GM12878 (cell line): ENCODE data around the gene RGCC. TPM values are rescaled to one million over a fixed set of nuclear protein-coding genes. Genes with fewer than 3 reads are reported as not detected.
A peak's percentile ranks its signal among the peaks of the same experiment; 100 is the strongest.

Source experiments
- BCL11A ChIP-seq: IDR thresholded peaks from 2 replicates; pipeline ENCODE4 v1.6.1; 2011; ENCODE audit warnings: low read depth, low read length
- CREM ChIP-seq: IDR thresholded peaks from 2 replicates; pipeline ENCODE4 v1.6.1; 2014; ENCODE audit warnings: antibody characterized with exemption, low read depth
- DPF2 ChIP-seq: fragments of 450-650 bp; IDR thresholded peaks from 2 replicates; pipeline ENCODE4 v1.6.1; 2017; ENCODE audit warnings: mild to moderate bottlenecking
- EED ChIP-seq: sonication (generic); IDR thresholded peaks from 2 replicates; pipeline ENCODE4 v1.6.1; 2016; ENCODE audit warnings: antibody characterized with exemption, low read depth
- FOS ChIP-seq: IDR thresholded peaks from 3 replicates; pipeline ENCODE4 v1.6.1; 2011; ENCODE audit warnings: borderline replicate concordance; ENCODE audit not compliant: insufficient read length; ENCODE audit errors: extremely low read depth
- FOXK2 ChIP-seq: fragments of 450-650 bp; IDR thresholded peaks from 2 replicates; pipeline ENCODE4 v1.6.1; 2017; ENCODE audit warnings: mild to moderate bottlenecking, moderate library complexity
- GATAD2B ChIP-seq: fragments of 450-650 bp; conservative IDR thresholded peaks from 2 replicates; pipeline ENCODE4 v1.6.1; 2017; ENCODE audit warnings: low read depth, mild to moderate bottlenecking, moderate library complexity
- IKZF1 ChIP-seq: fragments of 450-650 bp; conservative IDR thresholded peaks from 2 replicates; pipeline ENCODE4 v1.6.1; 2017; ENCODE audit warnings: antibody characterized with exemption, mild to moderate bottlenecking
- JUNB ChIP-seq: IDR thresholded peaks from 2 replicates; pipeline ENCODE4 v1.6.1; 2016; ENCODE audit warnings: antibody characterized with exemption, mild to moderate bottlenecking
- MTA2 ChIP-seq: fragments of 450-650 bp; IDR thresholded peaks from 2 replicates; pipeline ENCODE4 v1.6.1; 2016; ENCODE audit warnings: low read depth, mild to moderate bottlenecking, moderate library complexity
- MXI1 ChIP-seq: fragments of 150-350 bp; IDR thresholded peaks from 2 replicates; pipeline ENCODE4 v1.6.1; 2011; ENCODE audit warnings: low read depth, mild to moderate bottlenecking, inconsistent platforms, low read length, improper control_type of control experiment
- NBN ChIP-seq: fragments of 450-650 bp; IDR thresholded peaks from 2 replicates; pipeline ENCODE4 v1.6.1; 2016
- PAX5 ChIP-seq: IDR thresholded peaks from 2 replicates; pipeline ENCODE4 v1.6.1; 2011; ENCODE audit warnings: low read depth, low read length, borderline replicate concordance
- PKNOX1 ChIP-seq: fragments of 450-650 bp; IDR thresholded peaks from 2 replicates; pipeline ENCODE4 v1.6.1; 2016; ENCODE audit warnings: mild to moderate bottlenecking
- POLR2AphosphoS2 ChIP-seq: IDR thresholded peaks from 2 replicates; pipeline ENCODE4 v1.6.1; 2011; ENCODE audit warnings: low read depth, mild to moderate bottlenecking, low read length, improper control_type of control experiment, moderate library complexity
- PRDM15 ChIP-seq: fragments of 450-650 bp; formaldehyde crosslinking; IDR thresholded peaks from 2 replicates; pipeline ENCODE4 v1.4.0; 2020; ENCODE audit warnings: mild to moderate bottlenecking, moderate library complexity
- RAD21 ChIP-seq: IDR thresholded peaks from 2 replicates; pipeline ENCODE4 v1.6.1; 2011; ENCODE audit warnings: mild to moderate bottlenecking, low read depth, low read length, moderate library complexity; ENCODE audit not compliant: insufficient read depth
- SMAD5 ChIP-seq: IDR thresholded peaks from 2 replicates; pipeline ENCODE4 v1.6.1; 2016; ENCODE audit warnings: antibody characterized with exemption, low read depth
- TARDBP ChIP-seq: IDR thresholded peaks from 2 replicates; pipeline ENCODE4 v1.6.1; 2016; ENCODE audit warnings: borderline replicate concordance
- WRNIP1 ChIP-seq: IDR thresholded peaks from 2 replicates; pipeline ENCODE4 v1.6.1; 2011; ENCODE audit warnings: low read depth, low read length, improper control_type of control experiment, borderline replicate concordance
- polyA plus RNA-seq, 11 experiments: library from polyadenylated mRNA; depleted of rRNA in 4 of 11; unstranded in 6 of 11; stranded (reverse) in 5 of 11; fragments of >200 nt; fragmentation: Nextera tagmentation in 4 of 11; fragmentation: Illumina TruSeq in 1 of 11; extraction: Ambion mirVana in 4 of 11; extraction: Trizol in 1 of 11; gene quantifications; 1 replicate in 1 of 11; 2 replicates in 10 of 11; pipeline versions ENCODE4 v1.2.1 to v1.2.3, GENCODE V29; 2011 to 2016; ENCODE audit warnings: inconsistent platforms in 2 of 11, missing spikeins in 2 of 11, low read depth in 1 of 11
- total RNA-seq, 4 experiments: library from RNA; depleted of rRNA in 3 of 4; stranded (reverse); fragments of >200 nt in 3 of 4; fragmentation: Illumina TruSeq in 1 of 4; extraction: Trizol in 1 of 4; gene quantifications; 2 replicates each; pipeline versions ENCODE4 v1.2.1 to v1.2.3, GENCODE V29; 2013 to 2021
- TF ChIP-seq, protein P1 (sequence below): fragments of 450-650 bp; IDR thresholded peaks from 2 replicates; pipeline ENCODE4 v1.6.1; 2017; ENCODE audit warnings: mild to moderate bottlenecking, low read depth, inconsistent platforms; ENCODE audit not compliant: poor library complexity, severe bottlenecking
- TF ChIP-seq, protein P2 (sequence below): IDR thresholded peaks from 2 replicates; pipeline ENCODE4 v1.6.1; 2012; ENCODE audit warnings: mild to moderate bottlenecking, low read depth, low read length

RGCC gene
- total and polyA plus RNA-seq, 10 of the 15 experiments (the other 5 are each of a cell fraction or from before 2014, with no cell fraction given), result 0.41 to 19.4 (median 9.9) TPM

DNA sequence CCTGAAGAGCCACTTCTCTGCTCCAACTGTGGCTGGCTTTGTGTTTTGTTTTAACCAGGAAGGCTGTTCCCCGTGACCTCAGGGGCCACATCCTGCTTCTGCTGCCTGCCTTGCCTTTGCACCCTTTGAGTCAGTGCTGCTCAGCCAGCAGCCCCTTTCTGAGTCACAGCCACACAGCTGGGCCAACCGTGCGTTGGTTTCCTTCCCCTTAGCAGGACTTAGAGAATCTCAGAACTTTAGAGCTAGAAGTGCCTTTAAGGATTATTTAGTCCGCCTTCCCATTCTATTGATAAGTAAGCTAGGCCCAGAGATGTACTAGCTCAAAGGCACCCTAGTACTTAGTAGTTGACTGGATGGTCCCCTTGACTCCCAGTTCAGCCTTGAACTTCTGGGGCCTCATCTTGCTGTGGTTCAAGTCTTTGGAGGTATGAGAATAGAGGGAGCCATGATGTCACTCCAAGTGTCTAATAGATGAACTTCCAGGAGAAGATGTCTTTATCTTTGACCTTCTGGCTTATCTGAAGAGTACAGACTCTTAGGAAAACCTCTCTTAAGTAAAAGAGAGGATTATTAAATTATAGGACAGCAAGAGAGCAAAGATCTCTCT, 8.0 kb downstream of the RGCC start (continued):
- TF ChIP-seq EED (peak; percentile 97), SMAD5 (no peak), FOS (no peak), FOXK2 (no peak), RAD21 (0 out of 2 replicates have a peak, but pooled peaks have one; percentile 21), PAX5 (peak; percentile 91; the same call in 1 of the 2 replicates), GATAD2B (no peak; the same call in 1 of the 2 replicates), JUNB (peak; percentile 90), DPF2 (peak; percentile 64), MTA2 (peak; percentile 55; the same call in 1 of the 2 replicates), POLR2AphosphoS2 (no peak), BCL11A (peak; percentile 85), CREM (peak; percentile 88), NBN (0 out of 2 replicates have a peak, but pooled peaks have one; percentile 18), TARDBP (no peak), PRDM15 (CRISPR knock-in tag) (no peak), PKNOX1 (no peak), IKZF1 (peak; percentile 76), WRNIP1 (no peak), MXI1 (no peak)
- TF ChIP-seq, protein P1, sequence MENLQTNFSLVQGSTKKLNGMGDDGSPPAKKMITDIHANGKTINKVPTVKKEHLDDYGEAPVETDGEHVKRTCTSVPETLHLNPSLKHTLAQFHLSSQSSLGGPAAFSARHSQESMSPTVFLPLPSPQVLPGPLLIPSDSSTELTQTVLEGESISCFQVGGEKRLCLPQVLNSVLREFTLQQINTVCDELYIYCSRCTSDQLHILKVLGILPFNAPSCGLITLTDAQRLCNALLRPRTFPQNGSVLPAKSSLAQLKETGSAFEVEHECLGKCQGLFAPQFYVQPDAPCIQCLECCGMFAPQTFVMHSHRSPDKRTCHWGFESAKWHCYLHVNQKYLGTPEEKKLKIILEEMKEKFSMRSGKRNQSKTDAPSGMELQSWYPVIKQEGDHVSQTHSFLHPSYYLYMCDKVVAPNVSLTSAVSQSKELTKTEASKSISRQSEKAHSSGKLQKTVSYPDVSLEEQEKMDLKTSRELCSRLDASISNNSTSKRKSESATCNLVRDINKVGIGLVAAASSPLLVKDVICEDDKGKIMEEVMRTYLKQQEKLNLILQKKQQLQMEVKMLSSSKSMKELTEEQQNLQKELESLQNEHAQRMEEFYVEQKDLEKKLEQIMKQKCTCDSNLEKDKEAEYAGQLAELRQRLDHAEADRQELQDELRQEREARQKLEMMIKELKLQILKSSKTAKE, result no peak
- TF ChIP-seq, protein P2, sequence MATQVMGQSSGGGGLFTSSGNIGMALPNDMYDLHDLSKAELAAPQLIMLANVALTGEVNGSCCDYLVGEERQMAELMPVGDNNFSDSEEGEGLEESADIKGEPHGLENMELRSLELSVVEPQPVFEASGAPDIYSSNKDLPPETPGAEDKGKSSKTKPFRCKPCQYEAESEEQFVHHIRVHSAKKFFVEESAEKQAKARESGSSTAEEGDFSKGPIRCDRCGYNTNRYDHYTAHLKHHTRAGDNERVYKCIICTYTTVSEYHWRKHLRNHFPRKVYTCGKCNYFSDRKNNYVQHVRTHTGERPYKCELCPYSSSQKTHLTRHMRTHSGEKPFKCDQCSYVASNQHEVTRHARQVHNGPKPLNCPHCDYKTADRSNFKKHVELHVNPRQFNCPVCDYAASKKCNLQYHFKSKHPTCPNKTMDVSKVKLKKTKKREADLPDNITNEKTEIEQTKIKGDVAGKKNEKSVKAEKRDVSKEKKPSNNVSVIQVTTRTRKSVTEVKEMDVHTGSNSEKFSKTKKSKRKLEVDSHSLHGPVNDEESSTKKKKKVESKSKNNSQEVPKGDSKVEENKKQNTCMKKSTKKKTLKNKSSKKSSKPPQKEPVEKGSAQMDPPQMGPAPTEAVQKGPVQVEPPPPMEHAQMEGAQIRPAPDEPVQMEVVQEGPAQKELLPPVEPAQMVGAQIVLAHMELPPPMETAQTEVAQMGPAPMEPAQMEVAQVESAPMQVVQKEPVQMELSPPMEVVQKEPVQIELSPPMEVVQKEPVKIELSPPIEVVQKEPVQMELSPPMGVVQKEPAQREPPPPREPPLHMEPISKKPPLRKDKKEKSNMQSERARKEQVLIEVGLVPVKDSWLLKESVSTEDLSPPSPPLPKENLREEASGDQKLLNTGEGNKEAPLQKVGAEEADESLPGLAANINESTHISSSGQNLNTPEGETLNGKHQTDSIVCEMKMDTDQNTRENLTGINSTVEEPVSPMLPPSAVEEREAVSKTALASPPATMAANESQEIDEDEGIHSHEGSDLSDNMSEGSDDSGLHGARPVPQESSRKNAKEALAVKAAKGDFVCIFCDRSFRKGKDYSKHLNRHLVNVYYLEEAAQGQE, result no peak
